ENCODE measurements around the gene RHOBTB1.

Gene RHOBTB1

DNA sequence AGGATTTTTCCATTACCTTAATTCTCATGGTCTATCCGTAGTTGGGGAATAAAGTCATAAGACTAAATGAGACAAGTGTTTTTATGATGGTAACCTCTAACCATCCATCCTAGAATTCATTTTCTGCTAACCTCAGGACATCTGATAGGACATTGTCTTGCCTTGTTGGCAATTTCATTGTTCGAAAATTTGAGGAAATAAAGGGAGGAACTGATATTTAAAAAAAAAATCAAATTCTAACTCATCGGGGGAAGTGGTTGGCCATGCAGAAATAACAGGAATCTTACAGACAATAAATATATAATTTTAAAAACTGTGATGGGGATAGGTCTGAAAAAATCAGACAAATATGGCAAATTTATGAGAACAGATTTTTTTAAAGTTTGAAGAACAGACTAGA is 21.7 kb upstream of the RHOBTB1 start:
- DNase-seq (ENCODE audit: low read depth) = no peak

DNA sequence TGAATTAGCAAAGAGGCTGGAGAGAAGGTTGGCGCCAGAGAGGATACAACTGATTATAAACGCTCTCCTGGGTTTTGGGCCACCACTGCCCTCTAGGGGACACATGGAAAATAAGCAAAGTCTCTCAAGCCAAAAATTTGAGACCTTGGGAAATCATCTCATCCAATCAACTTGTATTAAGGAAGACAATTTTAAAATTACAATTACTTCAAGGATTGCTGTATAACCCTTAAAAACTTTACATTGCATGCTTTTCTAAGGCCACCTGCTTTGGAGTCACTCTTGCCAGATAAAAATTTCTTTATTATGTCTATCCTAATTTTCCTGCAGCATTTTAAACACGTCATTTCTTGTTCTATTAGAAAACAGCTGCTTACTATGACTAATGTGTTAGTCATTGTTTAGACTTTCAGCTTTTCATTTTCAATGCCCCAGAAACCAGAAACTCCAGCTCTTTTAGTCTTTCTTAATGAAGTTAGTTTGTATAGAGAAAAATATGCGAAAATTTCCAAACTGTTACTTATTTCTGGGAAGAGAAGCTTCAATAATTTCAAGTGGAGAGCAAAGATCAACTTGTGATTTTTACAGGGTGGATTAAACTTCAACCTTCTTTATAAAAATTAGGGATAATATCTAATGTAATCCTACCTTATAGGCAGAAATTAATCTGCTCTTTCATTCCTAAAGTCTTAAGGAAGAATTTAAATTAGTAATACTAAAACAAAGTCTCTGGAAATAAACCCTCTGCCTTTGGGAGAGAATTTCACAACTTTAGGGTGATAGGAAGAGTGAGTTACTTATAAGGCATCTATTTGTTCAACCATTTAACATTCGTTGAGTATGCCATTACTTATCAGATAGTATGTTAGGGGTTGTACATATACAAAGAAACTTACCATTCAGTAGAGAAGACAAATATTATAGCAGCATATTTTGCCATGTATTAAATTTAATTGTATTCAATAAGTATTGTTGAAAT is 20.6 kb upstream of the RHOBTB1 start:
- peak; percentile 88 for DNase-seq (ENCODE audit: low read depth)

DNA sequence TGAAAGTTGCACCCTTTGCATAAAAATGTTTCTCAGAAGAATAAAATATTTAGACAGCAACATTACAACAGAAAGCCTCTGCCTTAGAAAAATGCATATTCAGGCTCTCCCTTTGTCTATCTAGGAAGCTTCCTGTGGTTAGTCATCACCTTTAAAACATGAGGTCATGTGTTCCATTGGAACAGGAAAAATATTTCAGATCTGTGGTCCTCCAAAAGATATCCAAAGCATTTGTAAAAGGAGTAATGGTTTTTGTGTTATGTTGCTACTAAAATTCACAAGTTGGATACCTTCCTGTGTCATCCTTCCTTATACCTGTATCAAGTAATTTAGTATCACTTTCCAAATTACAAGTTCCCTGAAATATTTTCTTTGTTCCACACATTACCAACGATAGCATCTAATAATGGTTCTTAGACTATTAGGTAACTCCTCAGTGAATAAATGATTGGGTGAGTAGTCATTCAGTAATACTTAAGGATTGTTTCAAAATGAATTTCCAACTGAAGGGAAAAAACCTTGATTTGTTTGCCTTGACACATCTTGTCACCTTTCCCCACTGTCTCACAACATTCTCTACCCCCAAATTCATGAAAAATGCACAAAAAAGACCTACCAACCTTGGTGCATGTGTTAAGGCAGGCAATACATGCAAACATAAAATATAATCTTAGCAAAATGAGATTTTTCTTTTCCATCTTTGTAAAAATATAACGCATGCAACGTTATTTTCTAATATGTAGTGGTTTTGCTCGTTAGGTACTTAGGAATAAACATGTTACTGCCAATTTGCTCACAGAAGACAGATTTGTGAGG is 19.7 kb upstream of the RHOBTB1 start:
- DNase-seq (ENCODE audit: low read depth) = peak; percentile 78

DNA sequence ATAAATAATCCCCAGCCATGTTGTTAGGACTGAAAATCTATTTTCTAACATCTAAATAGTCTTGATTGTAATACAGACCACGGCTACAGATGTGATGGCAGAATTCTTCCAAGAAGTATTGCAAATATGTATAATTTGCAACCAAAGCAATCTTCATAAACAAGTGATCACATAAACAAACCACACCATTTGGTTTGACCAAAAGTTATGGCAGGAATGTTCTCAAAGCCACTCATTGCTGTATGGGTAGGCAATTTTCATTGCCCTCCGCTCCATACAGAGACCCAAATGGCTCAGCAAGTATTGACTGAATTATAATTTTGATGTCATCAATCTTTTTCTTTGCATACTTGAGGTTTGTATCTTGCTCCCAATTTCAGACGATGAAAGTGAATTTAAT is 19.0 kb upstream of the RHOBTB1 start:
- DNase-seq (ENCODE audit: low read depth) = peak; percentile 50

DNA sequence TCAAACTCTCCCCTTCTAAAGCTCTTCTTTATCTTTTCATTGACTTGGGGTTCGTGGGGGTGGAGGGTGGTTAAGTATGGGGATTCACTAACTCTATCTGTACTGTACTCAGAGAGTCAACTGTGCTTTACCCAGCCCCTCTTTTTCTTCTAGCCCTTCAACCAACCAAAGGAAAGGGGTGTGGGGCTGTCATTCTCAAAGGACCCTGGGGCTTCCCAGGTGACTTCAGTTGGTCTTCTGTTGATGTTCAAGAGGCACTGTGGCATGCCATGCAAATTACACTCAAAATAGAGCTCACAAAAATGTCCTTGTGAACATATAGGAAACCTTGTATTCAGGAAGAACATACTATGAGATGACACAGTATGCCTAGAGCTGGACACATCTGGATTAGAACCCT is 16.9 kb upstream of the RHOBTB1 start:
- no peak for DNase-seq (ENCODE audit: low read depth)

DNA sequence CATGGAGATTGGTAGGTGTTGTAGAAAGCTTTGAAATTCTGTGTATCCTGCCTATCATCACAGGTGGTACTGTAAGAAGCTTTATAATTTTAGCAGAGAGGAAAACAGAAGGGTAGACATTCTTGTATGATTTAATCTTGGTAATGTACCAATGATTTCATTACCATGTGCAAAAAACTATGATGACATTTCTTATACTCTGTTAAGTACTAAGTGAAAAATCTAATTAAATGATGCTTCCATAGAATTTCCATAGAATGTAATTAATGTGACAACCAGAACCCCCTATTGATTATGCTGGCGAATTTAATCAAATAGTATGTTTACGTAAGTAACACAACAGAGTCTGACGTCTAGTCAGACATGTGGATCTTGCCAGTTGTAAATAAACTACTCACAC is 16.0 kb upstream of the RHOBTB1 start:
- DNase-seq (ENCODE audit: low read depth) = no peak

DNA sequence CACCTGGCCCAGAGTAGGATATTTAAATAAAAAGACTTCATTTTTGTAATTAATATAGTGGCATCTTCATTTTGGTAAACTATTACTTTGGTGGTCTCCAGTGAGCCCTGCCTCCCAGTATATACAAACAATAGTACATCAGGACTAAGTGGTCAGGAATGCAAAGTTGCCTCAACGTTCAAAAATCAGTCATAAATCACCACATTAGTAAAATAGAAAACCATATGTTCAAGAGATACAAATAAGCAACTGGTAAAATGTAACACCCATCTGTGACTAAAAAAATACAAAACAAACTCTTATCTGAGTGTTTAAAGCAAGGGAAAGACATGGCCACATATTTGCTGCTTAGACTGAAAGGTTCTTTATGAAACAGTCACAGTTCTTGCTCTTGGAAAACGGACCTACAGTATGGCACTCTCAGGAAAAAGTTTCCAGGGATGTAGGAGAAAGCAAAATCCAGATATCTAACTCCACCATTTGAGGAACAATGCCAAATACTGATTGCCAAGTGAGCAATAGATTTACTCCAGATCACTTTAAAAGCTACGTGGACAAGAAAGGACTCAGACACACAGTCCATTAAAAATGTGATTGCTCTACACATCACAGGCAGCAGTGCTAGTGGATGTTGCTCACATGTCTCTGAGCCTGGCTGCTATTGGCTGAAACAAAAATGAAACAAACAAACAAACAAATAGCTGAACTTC is 15.1 kb upstream of the RHOBTB1 start:
- DNase-seq (ENCODE audit: low read depth) = peak; percentile 69

DNA sequence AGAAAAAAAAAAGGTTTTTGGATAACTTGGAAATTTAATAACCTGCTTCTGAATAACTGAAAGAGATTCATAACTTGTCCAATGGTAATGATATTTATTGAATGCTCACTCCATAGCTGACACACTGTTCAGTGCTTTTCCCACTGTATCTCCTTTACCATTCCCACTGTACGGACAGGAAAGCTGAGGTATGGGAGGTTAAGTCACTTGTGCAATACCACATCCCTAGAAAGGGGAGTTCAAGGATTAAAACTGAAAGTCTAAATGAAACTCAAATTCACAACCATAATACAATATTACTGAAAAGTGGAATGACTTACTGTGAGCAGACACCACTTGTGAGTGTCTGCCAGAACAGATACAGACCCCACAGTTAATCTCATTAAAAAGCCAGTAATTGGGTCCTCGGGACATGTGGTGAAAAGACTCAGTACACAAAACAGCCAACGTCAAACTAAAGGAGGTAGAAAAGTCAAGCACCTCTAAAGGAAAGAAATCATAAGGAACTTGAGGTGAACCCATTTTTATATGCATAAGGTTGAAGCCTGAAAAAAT is 13.8 kb upstream of the RHOBTB1 start:
- no peak for DNase-seq (ENCODE audit: low read depth)

DNA sequence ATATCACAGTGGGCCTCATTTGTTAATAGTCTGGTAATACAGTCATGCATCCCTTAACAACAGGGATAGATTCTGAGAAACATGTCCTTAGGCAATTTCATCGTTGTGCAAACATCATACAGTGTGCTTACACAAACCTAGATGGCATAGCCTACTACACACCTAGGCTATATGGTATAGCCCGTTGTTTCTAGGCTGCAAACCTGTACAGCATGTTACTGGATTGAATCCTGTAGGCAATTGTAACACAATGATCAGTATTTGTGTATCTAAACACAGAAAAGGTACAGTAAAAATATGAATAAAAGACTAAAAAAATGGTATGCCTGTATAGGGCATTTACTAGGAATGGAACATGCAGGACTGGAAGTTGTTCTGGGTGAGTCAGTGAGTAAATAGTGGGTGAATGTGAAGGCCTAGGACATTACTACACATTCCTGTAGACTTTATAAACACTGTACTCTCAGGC is 12.0 kb upstream of the RHOBTB1 start:
- DNase-seq (ENCODE audit: low read depth) = peak; percentile 75

DNA sequence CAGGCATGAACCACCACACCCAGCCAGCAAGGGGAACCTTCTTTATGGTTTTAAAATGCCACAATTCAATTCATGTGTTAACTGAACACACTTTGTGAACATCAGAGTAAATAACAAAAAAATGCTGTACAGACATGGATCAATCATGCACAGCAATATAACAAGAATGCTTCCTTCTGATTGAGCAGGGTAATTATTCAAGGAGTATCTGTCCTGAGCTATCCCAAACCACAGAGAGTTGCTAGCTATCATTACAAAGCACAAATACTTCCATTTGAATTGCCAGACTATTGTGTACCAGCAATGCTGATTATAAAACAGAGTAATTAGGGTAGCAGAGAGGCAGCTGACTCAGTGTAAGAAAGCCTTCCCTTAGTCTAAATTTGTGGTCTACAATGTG is 11.3 kb upstream of the RHOBTB1 start:
- DNase-seq (ENCODE audit: low read depth) = no peak

DNA sequence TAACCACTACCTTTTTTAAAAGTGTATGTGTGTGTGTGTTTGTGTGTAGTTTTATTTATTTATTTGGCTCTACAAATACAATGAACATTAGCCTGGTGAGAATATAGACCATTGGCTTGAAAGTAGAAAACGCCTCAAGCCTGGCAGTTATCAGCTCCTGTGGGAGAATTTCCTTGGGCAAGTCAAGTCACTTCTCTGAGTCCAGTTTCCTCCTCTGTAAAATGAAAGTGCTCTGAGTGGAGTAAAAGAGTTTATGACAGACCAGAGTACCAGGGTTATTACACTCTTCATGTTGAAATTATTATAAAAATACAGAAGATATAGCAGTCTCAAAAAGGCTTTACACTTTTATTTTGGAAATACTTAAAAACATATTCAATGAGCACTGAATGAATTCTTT is 10.1 kb upstream of the RHOBTB1 start:
- no peak for DNase-seq (ENCODE audit: low read depth)

DNA sequence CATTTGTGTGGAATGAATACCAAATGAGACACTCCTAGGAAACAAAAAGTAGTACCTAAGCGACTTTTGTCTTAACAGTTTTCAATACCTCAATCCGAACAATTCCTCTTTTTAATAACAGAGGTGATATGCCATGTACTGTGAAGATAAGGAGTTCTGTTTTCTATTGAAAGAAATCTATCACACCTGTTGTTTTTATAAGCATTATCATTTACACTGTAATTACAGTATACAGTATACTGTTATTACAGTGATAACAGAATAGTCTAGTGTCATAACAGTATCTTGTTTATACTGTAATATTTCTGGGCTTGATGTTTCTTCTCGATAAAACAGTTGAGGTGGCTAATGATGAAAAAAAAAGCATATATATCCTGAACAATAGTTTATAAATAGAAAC is 9.4 kb upstream of the RHOBTB1 start:
- no peak for DNase-seq (ENCODE audit: low read depth)

DNA sequence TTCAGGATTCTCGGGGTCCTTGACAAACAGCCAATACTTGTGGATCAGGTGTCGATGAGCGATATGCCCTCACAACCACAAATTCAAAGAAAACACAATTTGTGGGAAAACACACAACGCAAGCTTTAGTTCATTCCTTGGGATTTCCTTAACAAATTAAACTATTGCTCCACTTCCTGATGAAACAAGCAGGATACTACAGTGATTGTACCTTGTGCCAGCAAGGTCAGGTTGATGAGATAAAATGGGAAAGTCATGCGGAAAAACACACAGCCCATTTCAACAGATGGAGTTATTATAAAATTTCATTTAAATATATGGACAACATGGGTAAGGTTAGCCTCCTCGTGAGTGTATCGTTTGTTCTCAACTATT is 8.8 kb upstream of the RHOBTB1 start:
- DNase-seq (ENCODE audit: low read depth) = no peak

DNA sequence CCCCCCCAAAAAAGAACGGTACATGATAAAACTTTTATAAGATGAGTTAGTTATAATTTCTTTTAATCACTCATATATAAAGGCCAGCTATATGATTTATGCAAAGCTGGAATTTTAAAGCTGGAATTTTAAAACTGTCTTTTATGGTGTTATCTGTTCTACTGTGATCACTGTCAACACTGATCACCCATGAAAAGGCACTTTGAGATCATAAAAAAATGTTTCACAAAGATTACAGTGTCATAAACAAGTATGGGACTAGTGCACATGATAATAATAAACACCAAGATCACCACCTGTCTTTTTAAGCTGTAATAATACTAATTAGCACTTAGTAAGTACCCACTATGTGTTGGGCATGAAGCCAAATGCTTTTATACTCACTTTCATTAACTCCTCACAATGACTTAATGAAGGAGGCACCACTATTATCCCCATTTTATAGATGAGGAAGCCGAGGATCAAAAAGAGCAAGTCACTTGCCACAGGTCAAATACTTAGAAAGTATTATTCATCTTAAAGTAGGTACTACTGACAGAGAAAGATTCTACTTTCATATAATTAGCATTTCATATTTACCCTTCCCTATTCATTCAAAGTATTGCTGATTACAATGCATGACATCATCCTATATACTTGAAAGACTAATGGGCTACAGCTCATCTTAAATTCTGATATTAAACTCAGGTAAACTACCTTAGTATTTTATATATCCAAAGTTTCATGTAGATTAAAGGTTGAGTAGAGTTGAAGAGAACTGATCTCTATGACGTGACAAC is 8.3 kb upstream of the RHOBTB1 start:
- DNase-seq (ENCODE audit: low read depth) = no peak

DNA sequence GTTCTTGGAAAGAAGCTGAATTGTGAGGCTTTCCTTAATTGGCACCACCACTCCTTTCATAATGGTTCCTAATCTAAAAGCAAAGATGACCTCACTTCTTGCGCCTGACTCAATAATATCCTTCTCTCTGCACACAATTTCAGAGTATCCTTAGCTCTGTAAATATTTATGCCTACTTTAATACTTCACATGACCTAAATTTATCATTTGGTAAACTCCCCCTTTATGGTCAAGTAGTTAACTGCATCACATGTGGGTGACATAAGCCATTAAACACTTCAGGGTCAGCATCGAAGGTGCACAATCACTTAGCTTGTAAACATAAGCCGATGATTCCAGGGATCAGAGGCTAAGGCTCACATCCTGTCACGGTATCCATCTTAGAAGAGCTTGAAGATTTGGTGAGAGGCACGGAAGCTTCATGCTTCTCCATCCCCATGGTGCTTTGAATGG is 7.3 kb upstream of the RHOBTB1 start:
- DNase-seq (ENCODE audit: low read depth) = no peak

DNA sequence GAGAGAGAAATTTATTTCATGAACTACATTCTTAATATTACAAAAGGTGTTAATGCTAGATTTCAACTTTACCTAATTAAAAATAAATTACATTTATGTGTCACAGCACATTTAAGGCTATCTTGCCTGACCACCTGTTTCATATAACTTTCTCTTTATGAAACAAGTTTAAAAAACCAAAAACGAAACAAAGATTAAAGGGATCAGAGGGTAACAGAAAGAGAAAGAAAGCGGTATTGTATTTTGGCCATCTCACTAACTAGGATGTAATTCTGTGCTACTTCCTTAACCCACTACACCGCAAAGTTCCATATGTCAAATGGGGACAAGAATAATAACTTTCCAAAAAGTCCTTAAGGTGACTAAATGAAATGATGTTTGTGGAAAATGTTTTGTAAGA is 6.3 kb upstream of the RHOBTB1 start:
- DNase-seq (ENCODE audit: low read depth) = no peak

DNA sequence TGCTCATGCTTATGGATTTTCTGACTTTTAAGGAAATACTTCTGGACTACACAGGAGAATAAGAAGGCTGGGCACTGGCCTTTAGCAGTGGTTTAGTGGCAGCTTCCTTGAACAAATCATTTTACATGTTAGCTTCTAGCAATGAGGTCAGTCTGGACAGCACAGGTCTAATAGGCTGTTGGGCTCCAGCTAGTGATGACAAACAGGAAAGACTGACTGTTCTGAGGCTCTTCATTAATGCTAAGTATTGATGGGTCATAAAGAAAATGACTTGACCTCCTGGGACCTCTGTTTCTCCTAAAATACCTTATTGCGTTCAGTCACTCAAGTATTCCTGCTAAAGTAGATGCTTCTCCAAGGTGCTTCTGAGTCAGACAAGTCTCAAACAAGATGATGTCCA is 4.9 kb upstream of the RHOBTB1 start:
- DNase-seq (ENCODE audit: low read depth) = no peak

DNA sequence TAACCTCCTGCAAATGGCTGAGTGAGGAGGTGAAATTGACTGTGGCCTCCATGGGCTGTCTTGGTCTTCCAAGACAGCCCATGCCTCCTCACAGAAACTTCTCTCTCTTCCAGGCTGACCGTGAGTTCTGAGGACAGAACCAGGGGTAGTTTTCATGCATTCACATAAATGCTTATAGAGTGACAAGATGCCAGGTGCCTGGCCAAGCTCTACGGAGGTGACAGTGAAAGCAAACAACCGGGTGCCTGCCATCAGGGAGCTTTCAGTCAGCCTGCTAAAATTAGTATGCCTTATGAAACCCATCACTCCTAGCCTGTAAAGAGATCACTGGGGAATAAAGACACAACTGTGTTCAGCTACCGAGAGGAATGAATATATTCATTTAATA is 919 bp upstream of the RHOBTB1 start:
- no peak for DNase-seq (ENCODE audit: low read depth)

DNA sequence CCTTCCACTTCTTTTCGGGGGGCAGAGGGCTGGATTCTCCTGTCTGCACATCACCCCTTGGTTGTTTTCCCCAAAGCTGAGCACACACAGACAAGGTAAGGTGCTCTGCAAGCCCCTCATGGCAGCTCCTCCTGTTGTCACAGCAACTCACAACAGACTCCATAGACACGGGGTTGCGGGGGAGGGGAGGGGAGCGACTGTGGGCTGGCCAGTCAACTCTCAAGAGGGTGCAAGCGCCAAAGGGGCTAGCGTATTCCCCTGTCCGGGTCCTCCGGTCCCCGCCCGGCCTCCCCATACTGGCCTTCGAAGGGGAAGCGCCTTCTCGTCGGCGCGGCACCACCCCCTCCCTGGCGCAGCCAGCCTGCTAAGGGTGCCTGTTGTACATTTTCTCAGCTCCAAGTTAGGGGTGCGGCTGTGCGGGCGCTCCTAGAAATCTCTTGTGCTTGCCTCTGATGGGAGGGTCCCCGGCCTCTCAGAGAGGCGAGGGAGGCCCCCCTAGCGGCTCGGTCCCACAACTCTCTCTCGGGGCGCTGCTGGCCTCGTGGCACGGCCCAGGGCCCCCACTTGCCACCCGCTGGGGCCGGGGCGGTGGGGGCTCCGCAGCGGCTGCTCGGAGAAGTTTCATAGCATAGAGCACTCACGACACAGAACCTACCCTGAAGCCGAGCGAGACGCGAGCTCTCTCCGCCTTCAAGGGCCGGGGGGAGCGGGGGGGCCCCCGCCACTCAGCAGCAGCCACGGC is 498 bp downstream of the RHOBTB1 start:
- DNase-seq (ENCODE audit: low read depth) = peak; percentile 51

DNA sequence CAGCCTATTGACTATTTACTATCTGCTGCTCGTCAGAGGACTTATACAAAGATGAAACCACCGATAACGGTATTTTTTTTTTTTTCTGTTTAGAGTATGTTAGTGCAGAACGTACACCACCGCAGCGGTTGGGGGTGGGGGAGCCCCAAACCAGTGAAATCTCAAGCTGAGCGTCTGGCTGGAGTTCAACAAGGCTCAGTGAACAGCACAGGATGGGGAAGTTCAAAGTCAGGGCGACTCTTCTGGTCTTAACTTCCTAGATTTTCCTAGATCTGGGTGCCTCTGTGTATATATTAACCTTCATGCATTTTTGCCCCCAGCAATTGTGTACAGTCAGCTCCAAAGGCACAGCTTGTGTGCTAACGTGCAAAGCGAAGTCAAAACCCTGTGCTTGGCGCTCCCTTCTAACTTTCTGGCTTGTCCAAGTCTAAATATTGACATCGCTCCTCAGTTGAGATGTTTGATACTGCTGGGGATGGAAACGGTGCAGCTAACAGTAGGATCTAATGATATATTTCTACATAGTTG is 1.1 kb downstream of the RHOBTB1 start:
- peak; percentile 32 for DNase-seq (ENCODE audit: low read depth)
